Measurements from ENCODE around the gene FEM1A.
A peak's percentile ranks its signal among the peaks of the same experiment; 100 is the strongest.
"Not testable (repeated sequence)": the region's sequence is repeated elsewhere in the genome, so short reads cannot be mapped to it uniquely, and the experiment has no call there.

The FEM1A gene, protein sequence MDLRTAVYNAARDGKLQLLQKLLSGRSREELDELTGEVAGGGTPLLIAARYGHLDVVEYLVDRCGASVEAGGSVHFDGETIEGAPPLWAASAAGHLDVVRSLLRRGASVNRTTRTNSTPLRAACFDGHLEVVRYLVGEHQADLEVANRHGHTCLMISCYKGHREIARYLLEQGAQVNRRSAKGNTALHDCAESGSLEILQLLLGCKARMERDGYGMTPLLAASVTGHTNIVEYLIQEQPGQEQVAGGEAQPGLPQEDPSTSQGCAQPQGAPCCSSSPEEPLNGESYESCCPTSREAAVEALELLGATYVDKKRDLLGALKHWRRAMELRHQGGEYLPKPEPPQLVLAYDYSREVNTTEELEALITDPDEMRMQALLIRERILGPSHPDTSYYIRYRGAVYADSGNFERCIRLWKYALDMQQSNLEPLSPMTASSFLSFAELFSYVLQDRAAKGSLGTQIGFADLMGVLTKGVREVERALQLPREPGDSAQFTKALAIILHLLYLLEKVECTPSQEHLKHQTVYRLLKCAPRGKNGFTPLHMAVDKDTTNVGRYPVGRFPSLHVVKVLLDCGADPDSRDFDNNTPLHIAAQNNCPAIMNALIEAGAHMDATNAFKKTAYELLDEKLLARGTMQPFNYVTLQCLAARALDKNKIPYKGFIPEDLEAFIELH

DNA sequence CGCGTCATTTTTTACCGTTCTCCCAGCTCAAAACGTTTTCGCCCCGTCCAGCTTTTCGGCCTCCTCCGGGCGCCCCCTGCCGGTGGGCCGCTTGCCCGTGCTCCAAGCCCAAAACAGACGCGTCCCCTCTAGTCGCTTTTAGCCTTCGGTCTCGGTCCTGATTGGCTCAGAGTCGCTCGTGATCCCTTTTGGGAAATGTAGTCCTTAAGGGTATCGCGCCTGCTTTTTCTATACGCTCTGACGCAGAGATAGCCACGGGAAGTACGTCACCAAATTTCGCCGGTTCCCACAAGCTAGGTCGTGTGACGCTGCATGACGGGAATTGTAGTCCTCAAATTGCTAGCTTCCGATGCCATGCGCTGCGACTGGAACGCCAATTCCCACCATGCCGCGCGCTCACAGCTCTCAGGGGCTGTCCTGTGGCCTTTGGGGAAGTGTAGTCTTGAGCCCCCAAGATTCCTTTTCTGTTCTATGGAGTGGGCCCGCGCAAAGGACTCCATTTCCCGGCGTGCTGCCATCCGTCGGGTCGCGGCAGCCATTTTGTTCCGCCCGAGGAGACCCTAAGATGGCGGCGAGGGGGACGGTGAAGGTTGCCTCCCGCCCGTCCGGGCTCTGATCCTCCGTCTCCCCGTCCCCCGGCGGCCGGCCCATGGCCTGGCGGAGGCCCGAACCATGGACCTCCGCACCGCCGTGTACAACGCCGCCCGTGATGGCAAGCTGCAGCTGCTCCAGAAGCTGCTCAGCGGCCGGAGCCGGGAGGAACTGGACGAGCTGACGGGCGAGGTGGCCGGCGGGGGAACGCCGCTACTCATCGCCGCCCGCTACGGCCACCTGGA, at the start of gene FEM1A:
Gene FEM1A, plus strand, starts transcription at position 552 of the 836 bp plus-strand sequence. Its CDS starts 121 bp downstream, at position 673.
- peak; percentile 96 for DNase-seq

DNA sequence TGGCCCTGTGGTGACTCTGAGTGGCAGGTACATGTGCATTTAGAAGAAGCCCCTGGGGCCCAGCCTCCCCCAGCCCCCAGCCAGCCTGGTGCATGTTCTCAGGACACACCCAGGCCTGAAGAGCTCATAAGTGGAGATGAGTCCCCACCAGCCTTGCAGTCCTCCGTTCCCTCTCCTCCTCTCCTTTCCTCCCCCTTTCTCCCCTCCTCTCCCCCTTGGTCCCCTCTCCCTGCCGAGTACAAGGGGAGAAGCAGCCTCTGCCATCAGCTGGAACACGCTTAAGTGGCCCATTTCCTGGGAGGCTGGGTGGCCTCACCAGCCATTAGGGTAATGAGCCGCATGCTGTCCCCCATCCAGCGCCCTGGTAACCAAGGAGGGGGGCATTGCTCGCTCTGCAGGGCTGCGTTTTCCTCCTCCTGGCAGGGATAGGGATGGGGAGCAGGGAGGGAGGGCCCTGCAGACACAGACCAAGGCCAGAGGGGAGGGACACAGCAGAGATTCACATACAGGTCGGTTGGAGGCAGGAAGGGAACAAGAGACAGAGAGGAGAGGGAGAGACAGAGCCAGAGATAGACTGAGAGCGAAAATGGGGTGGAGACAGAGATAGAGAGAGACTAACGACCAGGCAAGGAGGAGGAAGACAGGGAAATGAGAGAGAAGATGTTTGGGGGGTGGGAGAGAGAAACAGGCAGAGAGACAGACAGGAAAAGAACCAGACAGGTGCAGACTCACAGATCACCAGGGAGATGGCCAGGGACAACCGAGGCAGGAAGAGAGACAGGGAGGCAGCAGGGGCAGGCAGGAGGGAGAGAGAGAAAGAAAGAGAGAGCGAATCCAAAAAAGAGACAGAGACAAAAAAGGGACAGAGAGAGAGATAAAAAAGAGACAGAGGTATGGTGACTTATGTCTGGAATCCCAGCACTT, 48.5 kb upstream of the FEM1A start:
- no peak for DNase-seq

DNA sequence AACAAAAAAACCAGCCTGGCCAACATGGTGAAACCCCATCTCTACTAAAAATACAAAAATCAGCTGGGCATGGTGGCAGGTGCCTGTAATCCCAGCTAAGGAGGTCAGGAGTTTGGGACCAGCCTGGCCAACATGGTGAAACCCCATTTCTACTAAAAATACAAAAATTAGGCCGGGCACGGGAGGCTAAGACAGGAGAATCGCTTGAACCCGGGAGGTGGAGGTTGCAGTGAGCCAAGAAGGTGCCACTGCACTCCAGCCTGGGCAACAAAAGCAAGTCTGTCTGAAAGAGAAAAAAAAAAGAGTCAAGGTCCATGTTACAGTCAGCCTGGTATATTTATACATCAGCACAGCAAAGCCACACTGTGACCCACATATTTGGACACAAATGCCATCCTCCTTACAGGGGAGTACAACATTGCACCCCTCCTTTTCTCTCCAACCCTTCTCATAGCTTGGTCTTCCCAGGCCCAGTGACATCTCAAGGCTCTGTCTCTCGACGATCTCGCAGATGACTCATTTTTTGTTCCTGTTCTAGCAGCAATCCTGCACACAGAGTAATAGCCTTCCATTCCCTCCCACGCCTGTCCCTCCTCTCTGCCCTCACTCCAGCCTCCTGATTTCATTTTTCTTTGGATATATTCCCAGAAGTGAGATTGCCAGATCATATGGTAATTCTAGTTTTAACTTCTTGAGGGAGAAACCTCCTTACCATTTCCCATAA, 46.9 kb upstream of the FEM1A start:
- no peak for DNase-seq

DNA sequence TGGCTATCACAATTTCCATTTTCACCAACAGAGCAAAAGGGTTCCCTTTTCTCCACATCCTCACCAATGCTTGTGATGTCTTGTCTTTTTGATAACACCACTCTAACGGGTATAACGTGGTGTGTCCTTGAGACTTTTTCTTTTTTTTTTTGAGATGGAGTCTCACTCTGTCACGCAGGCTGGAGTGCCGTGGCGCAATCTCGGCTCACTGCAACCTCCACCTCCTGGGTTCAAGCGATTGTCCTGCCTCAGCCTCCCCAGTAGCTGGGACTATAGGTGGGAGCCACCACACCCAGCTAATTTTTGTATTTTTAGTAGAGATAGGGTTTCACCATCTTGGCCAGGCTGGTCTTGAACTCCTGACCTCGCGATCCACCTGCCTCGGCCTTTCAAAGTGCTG, 46.4 kb upstream of the FEM1A start:
- not testable (repeated sequence) for DNase-seq

DNA sequence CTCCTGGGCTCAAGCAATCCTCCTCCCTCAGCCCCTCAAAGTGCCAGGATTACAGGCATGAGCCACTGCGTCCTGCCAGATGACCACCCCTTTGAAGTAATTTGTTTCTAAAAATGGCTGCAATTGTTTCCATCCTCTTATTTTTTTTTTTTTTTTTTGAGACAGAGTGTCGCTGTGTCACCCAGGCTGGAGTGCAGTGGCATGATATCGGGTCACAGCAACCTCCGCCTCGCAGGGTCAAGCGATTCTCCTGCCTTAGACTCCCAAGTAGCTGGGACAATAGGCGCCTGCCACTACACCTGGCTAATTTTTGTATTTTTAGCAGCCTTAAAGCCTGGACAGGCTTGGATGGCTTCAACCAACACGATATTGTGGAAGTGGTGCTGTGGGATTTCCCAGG, 45.5 kb upstream of the FEM1A start:
- no peak for DNase-seq

DNA sequence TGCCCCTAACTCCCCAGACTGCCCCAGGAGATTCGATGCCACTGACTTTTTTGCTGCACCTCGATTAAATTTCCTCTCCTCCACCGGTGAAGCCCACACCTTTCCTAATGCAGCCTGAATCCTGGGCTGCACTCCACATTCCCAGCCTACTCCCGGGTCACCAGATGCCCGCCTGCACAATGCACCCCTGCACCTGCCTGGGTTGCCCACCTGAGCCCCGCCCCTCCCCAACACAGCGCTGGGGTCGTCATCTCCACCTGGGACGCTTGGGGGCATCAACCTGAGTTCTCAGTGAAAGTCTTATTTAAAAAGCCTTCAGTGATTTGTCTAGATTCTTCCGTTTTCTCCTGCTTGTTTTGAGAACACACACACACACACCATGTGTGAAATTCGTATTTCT, 43.3 kb upstream of the FEM1A start:
- DNase-seq, result no peak

DNA sequence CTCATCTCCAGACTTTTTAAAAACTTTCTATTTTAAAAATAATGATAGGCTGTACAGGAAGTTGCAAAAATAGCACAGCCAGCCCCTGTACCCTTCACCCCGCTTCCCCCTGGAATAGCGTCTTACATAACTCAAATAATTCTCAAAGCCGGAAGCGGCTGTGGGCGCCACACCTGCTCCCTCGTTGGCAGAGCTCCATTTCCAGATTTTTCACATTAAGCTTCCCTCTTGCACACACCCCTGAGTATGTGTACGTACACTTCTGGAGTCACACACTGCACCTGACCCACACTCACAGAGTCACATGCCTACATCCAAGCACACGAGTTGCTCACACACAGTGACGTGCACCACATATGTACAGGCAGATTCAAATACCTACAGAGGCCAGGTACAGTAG, 42.9 kb upstream of the FEM1A start:
- no peak for DNase-seq

DNA sequence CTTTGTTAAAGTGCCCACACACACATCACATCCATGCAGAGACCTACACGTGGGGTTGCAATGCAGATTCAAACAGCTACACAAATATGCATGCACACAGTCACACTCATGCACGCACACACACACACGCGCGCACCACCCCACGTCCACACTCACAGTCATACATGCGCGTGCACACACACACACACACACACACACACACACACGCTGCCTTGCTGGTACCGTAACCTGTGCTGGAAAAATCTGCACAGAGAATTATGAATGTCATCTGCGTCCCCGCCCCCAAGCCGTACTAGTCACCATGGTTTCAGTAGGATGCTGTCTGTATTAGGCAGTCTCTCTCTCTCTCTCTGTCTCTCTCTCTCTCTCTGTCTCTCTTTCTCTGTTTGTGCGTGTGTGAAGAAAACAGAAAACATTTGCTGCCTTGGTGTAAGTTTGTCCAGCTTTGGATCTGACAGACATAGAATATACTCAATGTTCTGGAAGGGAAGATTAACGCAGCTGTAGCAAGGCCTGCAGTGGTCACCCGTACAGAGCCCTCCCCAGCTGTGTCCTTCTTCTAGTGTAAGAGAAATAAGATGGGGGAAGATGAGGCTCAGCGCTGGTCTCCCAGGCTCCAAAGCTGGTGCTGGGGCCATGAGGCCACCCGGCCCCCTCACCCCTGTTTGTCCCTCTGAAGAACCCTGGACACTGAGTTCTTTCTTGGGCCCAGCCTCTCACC, 41.5 kb upstream of the FEM1A start:
- DNase-seq, result no peak

DNA sequence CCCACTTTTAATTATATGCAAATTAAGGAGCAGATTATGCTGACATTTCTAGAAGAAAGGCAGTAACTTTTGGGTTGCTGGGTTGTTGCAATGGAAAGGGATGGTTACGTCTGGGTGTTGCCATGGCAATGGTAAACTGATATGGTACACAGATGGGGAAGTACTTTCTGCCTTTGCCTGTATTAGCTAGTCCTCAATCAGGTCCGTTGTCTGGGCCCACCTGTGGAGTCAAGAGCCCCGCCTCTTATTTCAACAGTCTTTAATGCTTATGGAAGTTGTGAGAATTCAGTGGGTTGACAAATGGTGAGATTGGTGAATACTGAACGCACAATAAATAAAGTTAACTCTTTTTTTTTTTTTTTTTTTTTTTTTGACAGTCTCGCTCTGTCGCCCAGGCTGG, 37.3 kb upstream of the FEM1A start:
- no peak for DNase-seq

DNA sequence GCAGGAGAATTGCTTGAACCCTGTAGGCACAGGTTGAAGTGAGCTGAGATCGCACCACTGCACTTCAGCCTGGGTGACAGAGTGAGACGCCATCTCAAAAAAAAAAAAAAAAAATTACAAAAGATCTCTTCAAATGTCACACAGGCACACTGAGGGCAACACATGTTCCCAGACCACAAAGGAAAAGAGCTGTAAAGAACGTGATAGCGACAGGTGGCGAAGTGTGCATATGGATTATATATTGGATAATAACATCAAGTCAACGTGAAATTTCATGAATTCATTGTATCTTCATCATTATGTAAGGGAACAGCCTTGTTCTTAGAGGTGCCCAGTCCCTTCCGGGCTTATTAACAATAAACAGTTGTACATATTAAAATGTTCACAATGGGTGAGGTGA, 36.1 kb upstream of the FEM1A start:
- no peak for DNase-seq

DNA sequence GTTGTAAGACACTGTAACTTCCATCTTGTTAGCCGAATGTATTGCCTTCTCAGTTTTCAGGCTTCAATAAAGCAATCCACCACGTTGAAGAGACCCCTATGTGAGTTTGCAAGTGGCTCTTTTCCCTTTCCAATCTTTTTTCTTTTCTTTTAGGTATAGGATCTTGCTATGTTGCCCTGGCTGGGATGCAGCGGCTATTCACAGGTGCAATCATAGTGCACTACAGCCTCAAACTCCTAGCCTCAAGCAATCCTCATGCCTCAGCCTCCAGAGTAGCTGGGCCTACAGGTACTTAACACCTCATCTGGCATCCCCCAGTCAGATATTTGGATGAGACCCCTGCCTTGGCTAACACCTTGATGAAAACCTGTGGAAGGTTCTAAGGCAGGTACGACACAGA, 33.5 kb upstream of the FEM1A start:
- DNase-seq, result no peak

DNA sequence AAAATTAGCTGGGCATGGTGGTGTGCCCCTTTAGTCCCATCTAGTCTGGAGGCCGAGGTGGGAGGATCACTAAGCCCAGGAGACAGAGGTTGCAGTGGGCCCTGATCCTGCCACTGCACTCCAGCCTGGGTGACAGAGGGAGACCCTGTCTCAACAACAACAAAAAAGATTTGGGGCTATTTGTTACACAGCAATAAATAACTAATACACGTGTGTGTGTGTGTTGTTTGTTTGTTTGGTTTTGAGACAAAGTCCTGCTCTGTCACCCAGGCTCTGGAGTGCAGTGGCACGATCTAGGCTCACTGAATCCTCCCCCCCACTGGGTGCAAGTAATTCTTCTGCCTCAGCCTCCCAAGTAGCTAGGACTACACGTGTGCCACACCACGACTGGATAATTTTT, 32.9 kb upstream of the FEM1A start:
- no peak for DNase-seq

DNA sequence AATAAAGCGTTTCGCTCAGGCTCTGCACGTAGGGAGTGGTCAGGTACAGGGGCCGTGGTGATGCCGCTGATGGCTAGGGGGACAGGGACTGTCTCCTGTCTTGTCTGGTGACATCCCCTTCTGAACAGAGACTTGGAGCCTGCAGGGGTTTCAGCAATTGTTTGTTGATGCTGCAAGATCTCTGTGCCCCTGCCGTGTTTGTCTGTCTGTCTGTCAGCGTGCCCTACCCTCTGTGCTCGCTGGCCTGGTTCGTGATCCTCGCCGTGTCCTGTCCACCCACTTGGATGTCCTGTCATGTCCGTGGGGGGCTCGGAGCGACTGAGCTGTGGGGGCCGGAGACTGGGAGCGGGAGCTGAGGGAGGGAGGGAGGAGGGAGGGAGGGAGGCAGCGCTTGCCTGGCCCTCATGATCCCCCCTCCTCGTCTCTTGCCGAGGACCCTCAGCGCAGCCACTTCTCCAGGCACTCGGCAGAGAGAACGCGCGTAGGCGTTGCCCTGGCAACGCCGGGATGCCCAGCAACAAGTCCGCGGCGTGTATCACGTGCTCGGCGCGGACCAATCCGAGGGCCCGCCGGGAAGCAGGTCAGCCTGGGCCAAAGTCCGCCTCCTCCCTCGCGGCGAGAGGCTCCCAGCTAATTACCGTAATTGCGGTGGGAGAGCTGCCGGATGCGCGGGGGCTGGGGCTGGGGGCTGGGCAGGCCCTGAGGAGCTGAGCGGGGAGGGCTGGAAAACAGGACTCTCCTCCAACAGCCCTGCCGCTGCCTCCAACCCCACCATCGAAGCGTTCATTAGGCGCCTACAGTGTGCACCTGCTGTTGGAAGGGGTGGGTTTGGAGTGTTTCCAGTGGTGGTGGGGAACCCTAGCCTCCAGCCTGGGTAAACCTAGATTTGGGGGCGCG, 31.9 kb upstream of the FEM1A start:
- DNase-seq, result peak; percentile 17

DNA sequence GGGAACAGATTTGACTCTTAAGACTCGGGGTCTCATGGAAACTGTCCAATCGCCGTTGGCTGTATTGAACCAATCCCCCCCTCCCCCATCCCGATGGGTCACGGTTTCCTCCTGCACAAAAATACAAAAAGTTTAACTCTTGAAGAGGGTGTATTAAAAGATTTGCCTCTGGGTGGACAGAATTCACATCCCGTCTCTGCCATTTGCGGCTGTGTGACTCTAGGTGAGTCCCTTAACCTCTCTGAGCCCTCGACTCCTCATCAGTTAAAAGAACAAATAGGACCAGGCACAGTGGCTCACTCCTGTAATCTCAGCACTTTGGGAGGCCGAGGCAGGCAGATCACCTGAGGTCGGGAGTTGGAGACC, 31.3 kb upstream of the FEM1A start:
- no peak for DNase-seq

DNA sequence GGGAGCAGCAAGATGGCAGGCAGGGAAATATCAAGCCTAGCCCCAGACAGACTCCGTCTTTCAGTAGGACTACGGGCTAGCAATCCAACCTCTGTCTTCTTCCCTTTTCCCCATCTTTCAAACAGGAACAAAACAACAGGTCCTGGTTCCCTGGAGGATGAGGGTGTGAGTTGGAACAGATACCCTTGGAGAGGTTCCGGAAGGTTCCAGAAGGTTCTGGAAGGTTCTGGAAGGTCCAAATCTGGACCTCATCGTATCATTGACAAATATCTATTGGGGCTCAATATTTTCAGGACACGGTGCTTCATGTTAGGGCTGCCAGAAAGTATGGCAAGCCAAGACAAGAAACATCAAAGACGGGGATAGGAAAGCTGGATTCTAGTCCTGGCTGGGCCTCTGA, 28.5 kb upstream of the FEM1A start:
- DNase-seq, result no peak

DNA sequence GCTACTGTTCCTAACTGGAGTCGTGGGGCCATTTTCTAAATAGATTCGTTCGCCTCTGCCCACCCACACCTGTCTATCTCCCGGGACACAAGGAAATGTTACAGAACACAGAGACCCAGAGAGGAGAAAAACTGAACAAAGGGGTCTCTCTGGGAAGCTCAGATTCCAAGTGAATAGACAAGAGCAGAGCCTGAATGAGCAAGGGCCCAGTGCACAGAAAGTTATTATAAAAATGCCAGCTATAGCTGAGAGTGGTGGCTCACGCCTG, 27.2 kb upstream of the FEM1A start:
- no peak for DNase-seq

DNA sequence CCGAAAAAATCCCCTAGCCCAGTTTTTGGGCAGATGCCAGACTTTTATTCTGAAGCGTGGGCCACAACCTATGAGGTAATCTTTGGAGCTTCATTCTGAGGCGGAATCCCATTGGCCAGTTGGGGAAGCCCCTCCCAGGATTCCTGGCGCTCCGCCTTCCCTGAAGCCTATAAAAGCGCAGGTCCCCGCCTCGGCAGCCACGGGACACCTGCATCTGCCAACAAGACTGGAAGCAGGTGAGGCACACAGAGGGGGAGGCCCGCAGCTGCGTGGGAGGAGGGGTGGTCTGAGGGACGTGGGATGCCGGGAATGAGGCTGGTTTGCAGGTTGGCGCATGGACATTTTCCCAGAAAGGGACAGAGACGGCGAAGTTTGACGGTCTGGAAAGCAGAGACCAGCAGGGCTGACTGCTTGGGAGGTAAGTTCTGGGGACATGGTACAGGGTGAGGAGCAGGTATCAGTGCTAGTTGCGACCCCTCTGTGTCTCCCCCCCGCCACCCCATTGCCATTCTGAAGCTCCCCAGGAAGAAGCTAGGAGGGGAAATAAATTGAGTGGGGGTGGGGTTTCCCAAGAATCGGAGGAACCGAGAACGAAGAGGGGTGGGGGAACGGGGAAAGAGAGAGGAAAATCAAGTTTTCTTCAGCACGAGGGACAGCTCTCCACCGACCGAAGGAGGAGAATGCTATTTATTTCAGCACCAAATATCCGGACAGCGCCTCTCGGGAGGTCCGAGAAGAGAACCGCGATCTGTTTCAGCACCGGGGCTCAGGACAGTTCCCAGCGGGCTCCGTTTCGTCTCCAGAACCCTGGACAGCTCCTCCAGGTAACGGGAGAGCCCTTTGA, 22.4 kb upstream of the FEM1A start:
- DNase-seq, result peak; percentile 41

DNA sequence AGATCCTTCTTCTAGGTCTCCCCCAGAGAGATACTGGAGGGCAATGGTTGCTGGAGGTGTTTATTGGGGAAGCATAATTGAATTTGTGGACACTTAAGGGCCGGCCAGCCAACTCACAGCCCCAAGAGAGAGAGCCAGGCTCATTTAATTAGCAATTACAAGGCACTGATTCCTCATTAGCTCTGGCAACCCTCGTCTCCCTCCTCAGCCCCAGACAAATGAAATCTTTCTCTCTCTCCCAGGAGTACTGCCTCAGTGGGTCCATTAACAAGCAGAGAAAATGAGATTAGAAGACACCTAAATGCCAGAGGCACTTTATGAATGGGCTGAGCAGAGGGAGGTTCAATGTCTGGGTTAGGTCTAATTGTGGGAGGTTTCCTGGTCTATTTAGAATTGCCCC, 19.0 kb upstream of the FEM1A start:
- DNase-seq, result no peak

DNA sequence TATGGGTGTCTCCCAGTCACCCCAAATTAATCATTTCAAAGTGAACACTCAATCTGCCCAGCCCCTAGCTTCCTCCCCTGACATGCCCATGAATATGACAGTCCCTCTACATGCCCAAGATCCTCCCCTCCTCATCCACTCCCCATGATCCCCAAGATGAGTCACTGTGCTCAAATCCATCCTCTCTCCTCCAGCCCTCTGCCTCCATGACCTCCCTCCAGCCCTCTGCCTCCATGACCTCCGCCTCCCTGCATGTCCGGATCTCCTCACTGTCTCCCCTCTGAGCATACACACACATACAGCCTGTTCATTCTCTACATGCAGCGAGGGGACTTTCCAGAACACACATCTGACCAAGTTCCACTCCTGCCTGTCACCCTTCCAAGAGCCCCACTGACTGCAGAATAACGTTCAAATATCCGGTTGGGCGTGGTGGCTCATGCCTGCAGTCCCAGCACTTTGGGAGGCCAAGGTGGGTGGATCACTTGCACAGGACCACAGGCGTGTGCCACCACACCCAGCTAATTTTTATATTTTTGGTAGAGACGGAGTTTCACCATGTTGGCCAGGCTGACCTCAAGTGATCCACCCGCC, 18.4 kb upstream of the FEM1A start:
- DNase-seq, result no peak
